Coronary artery (tissue), 2 donors: ENCODE measurements around the gene KRTAP4-5.
"Not testable (repeated sequence)": the region's sequence is repeated elsewhere in the genome, so short reads cannot be mapped to it uniquely, and the experiment has no call there.

Source experiments
- DNase-seq: peaks from one replicate; pipeline ENCODE4 v3.0.0-alpha.2; 2017; ENCODE audit warnings: low spot score
- H3K27ac ChIP-seq, 2 donors: fragments of 200-600 bp; sonication (generic); one replicate each; pipeline ENCODE4 v1.5.1; 2016 to 2019
- H3K4me3 ChIP-seq: fragments of 200-600 bp; sonication (generic); 2 replicates; pipeline ENCODE4 v1.5.1; 2016; ENCODE audit warnings: mild to moderate bottlenecking, moderate library complexity
- TF ChIP-seq, protein P1 (sequence below): fragments of 200-600 bp; sonication (generic); IDR thresholded peaks from one replicate; pipeline ENCODE4 v1.5.1; 2019; ENCODE audit warnings: antibody characterized with exemption

Gene KRTAP4-5

DNA sequence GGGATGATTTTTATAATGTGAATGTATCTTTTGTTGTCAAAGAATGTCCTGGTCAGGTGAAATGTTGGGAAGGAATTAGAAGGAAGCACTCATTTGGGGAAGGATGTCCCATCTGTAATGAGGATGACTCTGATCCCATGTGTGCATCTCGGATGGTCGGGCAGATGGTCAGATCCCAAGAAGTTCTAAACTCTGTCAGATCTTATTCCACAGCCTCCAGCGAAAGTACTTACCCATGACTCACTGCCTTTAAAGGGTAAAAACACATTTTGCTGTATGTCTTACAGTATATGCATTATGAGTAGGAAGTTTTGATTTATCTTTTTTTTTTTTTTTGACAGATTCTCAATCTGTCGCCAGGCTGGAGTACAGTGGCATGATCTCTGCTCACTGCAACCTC lies 30.9 kb downstream of the KRTAP4-5 start:
- no peak overlapping the region for H3K4me3 ChIP-seq
- H3K27ac ChIP-seq = no peak overlapping the region
- TF ChIP-seq, protein P1, sequence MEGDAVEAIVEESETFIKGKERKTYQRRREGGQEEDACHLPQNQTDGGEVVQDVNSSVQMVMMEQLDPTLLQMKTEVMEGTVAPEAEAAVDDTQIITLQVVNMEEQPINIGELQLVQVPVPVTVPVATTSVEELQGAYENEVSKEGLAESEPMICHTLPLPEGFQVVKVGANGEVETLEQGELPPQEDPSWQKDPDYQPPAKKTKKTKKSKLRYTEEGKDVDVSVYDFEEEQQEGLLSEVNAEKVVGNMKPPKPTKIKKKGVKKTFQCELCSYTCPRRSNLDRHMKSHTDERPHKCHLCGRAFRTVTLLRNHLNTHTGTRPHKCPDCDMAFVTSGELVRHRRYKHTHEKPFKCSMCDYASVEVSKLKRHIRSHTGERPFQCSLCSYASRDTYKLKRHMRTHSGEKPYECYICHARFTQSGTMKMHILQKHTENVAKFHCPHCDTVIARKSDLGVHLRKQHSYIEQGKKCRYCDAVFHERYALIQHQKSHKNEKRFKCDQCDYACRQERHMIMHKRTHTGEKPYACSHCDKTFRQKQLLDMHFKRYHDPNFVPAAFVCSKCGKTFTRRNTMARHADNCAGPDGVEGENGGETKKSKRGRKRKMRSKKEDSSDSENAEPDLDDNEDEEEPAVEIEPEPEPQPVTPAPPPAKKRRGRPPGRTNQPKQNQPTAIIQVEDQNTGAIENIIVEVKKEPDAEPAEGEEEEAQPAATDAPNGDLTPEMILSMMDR = no peak
- DNase-seq = no peak

- H3K4me3 ChIP-seq, H3K27ac ChIP-seq, DNase-seq: not testable (repeated sequence)
Observed at GRCh38 chr17:41117846-41118386, 31.7 kb downstream of the KRTAP4-5 start, which contains the start of gene KRTAP4-11. KRTAP4-11 (minus strand) TSS chr17:41118373; CDS start chr17:41118315, 58 bp downstream.

- DNase-seq = no peak
- Histone ChIP-seq H3K27ac (no peak overlapping the region), H3K4me3 (no peak overlapping the region)
- TF ChIP-seq, protein P1 = no peak
Observed at GRCh38 chr17:41116297-41116696, 33.3 kb downstream of the KRTAP4-5 start.

- Histone ChIP-seq H3K27ac (no peak overlapping the region), H3K4me3 (no peak overlapping the region)
- no peak for DNase-seq
- TF ChIP-seq, protein P1 = no peak
Observed at GRCh38 chr17:41111151-41111885, 38.3 kb downstream of the KRTAP4-5 start.

DNA sequence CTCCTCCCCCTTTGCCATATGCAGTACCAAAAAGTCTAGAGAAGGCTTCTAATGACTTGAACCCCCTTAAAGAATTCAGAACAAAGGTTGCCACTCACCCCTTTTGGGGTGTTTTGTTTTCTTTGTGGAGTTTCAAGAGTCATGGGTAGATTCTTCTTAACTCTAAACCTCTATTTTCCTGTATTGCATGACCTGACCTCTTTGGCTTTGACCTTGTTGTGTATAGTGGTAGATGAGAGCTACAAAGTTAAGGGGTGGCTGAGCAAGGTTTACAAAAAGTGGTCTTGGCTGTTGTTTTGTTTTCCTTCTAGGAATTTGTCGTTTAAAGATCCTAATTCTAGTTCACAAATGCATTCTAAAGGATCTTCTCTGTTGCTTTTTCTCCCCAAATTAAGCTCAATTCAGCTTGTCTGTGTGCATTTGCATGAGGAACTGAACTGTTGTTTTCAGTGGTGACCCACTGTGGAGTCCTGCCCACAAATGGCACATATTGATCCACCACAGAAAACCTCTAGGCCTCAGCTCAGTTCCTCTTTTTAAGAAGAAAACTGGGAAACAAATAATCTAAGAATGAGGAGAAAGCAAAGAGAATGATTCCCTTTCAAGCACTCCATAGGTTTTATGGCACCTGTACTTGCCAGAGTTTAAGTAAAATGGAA lies 40.8 kb downstream of the KRTAP4-5 start:
- not testable (repeated sequence) for H3K27ac ChIP-seq, H3K4me3 ChIP-seq, DNase-seq

DNA sequence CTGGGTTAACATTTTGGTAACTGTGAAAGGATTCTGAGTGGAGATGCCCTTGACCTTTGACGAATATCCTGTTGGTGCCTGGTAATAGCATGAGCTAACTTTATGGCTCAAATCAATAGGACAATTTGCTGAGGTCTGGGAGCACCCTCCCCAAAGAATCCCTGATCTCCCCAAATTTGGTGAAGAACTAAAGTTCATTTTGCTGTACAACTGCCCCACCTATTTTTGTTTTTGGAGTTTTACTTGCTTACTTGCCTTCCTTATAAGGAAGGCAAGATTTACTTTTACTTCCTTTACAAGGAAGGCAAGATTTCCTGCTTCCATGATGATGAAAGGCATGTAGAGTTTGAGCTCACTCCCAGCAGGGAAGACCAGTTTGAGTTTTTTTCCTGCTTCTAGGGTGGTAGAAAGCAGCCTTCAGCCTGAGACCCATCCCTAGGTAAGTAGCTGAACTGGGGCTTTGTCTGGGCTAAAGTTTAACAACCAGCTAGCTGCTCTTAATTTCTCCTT lies 41.6 kb downstream of the KRTAP4-5 start:
- TF ChIP-seq, protein P1 = no peak
- DNase-seq = no peak
- Histone ChIP-seq H3K27ac (no peak overlapping the region), H3K4me3 (no peak overlapping the region)

- H3K27ac ChIP-seq, H3K4me3 ChIP-seq, DNase-seq: not testable (repeated sequence)
Observed at GRCh38 chr17:41105347-41105746, 44.3 kb downstream of the KRTAP4-5 start, which contains the start of gene KRTAP4-9. KRTAP4-9 (plus strand) TSS chr17:41105389; CDS start chr17:41105389, 0 bp downstream.

DNA sequence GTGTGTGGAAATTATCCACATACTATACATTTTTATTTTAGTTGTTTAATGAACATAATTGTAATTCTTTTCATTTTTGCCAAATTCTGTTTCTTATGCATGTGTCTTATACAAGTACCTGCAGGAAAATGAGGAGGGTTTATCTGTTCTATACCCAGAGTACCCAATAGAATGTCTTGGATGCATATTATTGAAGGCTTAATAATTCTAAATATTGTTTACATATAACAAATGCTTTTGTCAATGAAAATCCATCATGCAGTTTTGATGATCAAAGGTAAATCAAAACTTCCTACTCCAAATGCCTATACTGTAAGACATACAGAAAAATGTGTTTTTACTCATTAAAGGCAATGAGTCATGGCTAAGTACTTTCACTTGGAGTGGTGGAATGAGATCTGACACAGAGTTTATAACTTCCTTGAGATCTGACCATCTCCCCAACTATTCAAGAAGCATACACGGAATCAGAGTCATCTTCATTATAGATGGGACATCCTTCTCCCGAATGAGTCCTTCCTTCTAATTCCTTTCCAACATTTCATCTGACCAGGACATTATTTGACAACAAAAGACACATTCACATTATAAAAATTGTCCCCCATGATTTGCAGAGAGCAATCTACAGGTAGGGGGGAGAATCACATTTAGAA lies 45.1 kb downstream of the KRTAP4-5 start:
- H3K27ac ChIP-seq, DNase-seq, H3K4me3 ChIP-seq: not testable (repeated sequence)
